Astrocyte (in vitro differentiated cells and primary cell): Measurements from ENCODE around the gene CLCC1.
"Not testable (repeated sequence)": the region's sequence is repeated elsewhere in the genome, so short reads cannot be mapped to it uniquely, and the experiment has no call there.

Experiments used
- EZH2 ChIP-seq: IDR thresholded peaks from 2 replicates; pipeline ENCODE4 v1.6.1; 2012; ENCODE audit warnings: mild to moderate bottlenecking, low read length, inconsistent platforms; ENCODE audit not compliant: insufficient read depth
- TF ChIP-seq, protein P1 (sequence below): IDR thresholded peaks from 2 replicates; pipeline ENCODE4 v1.5.1; 2011; ENCODE audit warnings: low read depth, mild to moderate bottlenecking, inconsistent platforms, low read length, moderate library complexity; ENCODE audit not compliant: insufficient read depth

DNA sequence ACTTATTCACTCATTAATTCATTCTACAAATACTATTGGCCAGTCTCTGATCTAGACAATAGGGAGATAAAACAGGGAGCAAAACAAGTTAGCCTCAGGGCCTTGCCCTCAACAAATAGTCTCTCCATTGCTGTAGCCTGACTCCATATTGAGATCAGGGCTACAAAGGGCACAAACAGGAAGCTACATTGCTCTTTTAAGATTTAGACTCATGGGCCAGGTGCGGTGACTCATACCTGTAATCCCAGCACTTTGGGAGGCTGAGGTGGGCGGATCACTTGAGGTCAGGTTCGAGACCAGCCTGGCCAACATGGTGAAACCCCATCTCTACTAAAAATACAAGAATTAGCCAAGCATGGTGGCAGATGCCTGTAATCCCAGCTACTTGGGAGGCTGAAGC is 33.3 kb upstream of the CLCC1 start:
- TF ChIP-seq, protein P1, sequence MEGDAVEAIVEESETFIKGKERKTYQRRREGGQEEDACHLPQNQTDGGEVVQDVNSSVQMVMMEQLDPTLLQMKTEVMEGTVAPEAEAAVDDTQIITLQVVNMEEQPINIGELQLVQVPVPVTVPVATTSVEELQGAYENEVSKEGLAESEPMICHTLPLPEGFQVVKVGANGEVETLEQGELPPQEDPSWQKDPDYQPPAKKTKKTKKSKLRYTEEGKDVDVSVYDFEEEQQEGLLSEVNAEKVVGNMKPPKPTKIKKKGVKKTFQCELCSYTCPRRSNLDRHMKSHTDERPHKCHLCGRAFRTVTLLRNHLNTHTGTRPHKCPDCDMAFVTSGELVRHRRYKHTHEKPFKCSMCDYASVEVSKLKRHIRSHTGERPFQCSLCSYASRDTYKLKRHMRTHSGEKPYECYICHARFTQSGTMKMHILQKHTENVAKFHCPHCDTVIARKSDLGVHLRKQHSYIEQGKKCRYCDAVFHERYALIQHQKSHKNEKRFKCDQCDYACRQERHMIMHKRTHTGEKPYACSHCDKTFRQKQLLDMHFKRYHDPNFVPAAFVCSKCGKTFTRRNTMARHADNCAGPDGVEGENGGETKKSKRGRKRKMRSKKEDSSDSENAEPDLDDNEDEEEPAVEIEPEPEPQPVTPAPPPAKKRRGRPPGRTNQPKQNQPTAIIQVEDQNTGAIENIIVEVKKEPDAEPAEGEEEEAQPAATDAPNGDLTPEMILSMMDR: not testable (repeated sequence)
- not testable (repeated sequence) for TF ChIP-seq EZH2
